ENCODE results near the gene HNRNPR.

DNA sequence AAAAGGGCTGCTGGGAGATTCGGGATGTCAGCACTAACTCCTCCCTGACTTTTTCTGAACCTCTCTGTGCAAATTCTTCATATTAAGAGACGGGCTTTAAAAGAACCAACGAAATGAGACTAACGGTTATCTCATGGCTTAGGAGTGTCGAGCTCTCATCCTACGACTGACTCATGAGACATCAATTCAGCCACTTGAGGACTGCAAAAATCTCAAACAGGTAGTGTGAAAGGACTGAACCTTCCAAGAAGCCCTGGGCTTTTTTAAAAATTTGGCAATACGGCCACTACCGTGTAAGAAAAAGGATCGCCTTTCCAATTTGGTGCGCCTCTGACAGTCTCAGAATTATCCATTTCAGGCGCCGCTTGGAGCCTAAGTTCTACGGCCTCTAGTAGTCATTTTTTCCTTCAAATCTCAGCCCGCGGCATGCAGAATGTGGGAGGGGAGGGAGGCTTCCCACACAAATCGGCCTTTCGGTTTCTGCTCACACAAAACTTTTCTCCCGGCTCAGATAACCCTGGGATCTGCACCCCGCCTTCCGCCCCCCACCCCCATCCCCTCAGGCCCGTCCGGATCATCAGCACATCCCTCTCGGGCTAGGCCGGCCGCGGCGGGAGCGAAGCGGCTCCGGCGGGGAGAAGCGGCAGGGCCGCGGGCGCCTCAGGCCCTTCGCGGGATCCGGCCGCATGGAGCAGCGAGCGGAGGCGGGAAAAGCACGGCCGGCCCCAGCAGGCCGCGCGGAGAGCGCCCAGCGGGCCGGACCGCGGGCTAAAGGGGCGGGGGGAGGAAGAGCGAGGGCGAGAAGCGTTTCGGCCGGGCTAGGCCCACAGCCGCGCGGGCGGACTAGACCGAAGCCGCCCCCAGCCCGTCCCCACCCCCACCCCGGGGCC, 618 bp downstream of the HNRNPR start:
- no peak for TF ChIP-seq EZH2 (IDR thresholded peaks at IDR 0.05; ENCODE audit: borderline replicate concordance, low read length)
- TF ChIP-seq, protein P1, sequence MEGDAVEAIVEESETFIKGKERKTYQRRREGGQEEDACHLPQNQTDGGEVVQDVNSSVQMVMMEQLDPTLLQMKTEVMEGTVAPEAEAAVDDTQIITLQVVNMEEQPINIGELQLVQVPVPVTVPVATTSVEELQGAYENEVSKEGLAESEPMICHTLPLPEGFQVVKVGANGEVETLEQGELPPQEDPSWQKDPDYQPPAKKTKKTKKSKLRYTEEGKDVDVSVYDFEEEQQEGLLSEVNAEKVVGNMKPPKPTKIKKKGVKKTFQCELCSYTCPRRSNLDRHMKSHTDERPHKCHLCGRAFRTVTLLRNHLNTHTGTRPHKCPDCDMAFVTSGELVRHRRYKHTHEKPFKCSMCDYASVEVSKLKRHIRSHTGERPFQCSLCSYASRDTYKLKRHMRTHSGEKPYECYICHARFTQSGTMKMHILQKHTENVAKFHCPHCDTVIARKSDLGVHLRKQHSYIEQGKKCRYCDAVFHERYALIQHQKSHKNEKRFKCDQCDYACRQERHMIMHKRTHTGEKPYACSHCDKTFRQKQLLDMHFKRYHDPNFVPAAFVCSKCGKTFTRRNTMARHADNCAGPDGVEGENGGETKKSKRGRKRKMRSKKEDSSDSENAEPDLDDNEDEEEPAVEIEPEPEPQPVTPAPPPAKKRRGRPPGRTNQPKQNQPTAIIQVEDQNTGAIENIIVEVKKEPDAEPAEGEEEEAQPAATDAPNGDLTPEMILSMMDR (IDR thresholded peaks at IDR 0.05; ENCODE audit: low read length): no peak
